Lung (tissue), 12 donors: Measurements from ENCODE around the gene C19orf67. TPM values are rescaled to one million over a fixed set of nuclear protein-coding genes. Genes with fewer than 3 reads are reported as not detected.

Experiments used
- ATAC-seq: fragments of 200-7000 bp; cut with Tn5 transposase; one replicate; pipeline ENCODE4 v1.9.1; 2020; ENCODE audit warnings: moderate number of reproducible peaks; ENCODE audit not compliant: insufficient read depth, low FRiP score
- DNase-seq, 3 donors: peaks; one replicate each; pipeline ENCODE4 v3.0.0-alpha.2; 2013 to 2017
- H3K27ac ChIP-seq, 2 donors: one replicate each; pipeline ENCODE4 v1.5.1; 2013; ENCODE audit warnings: mild to moderate bottlenecking in 2 of 2, moderate library complexity in 2 of 2, control low read depth in 1 of 2, inconsistent platforms in 1 of 2, low read depth in 1 of 2, low read length in 1 of 2
- H3K27me3 ChIP-seq, 3 donors: one replicate each; pipeline ENCODE4 v1.5.1; 2013; ENCODE audit warnings: low read length in 2 of 3; ENCODE audit not compliant: control insufficient read depth in 3 of 3, insufficient read depth in 3 of 3
- H3K36me3 ChIP-seq, 4 donors: one replicate each; pipeline ENCODE4 v1.5.1; 2013; ENCODE audit warnings: low read length in 4 of 4, mild to moderate bottlenecking in 1 of 4, moderate library complexity in 1 of 4; ENCODE audit not compliant: control insufficient read depth in 4 of 4, insufficient read depth in 4 of 4
- H3K4me1 ChIP-seq, 5 donors: one replicate each; pipeline ENCODE4 v1.5.1; 2013; ENCODE audit warnings: low read length in 5 of 5, mild to moderate bottlenecking in 2 of 5, moderate library complexity in 1 of 5; ENCODE audit not compliant: control insufficient read depth in 5 of 5, insufficient read depth in 5 of 5
- H3K4me3 ChIP-seq: one replicate; pipeline ENCODE4 v1.5.1; 2013; ENCODE audit warnings: mild to moderate bottlenecking, control low read depth, moderate library complexity
- H3K9ac ChIP-seq, 2 donors: one replicate each; pipeline ENCODE4 v1.5.1; 2013; ENCODE audit warnings: low read length in 2 of 2, control low read depth in 1 of 2; ENCODE audit not compliant: insufficient read depth in 1 of 2
- H3K9me3 ChIP-seq, 4 donors: one replicate each; pipeline ENCODE4 v1.5.1; 2013; ENCODE audit warnings: low read length in 3 of 4, mild to moderate bottlenecking in 1 of 4, moderate library complexity in 1 of 4; ENCODE audit not compliant: control insufficient read depth in 4 of 4, insufficient read depth in 3 of 4
- WGBS, 2 donors: extraction: QIAGEN DNeasy Blood & Tissue Kit; methylation state at CpG; one replicate each; pipeline ENCODE4 v1.1.7; 2013; 5-methylcytosine and 5-hydroxymethylcytosine counted together
- polyA plus RNA-seq, 2 donors: library from polyadenylated mRNA; stranded (reverse); fragments of 200-250 nt; gene quantifications; one replicate each; pipeline ENCODE4 v1.2.1, GENCODE V29; 2013
- total RNA-seq, 2 donors: library from RNA; depleted of rRNA in 1 of 2; stranded (reverse); fragments of >200 nt in 1 of 2; gene quantifications; one replicate each; pipeline ENCODE4 v1.2.1, GENCODE V29; 2014 to 2021
- TF ChIP-seq, protein P1 (sequence below): IDR thresholded peaks from 2 replicates; pipeline ENCODE4 v1.5.1; 2012; ENCODE audit warnings: mild to moderate bottlenecking; ENCODE audit errors: control extremely low read depth, extremely low read depth
- donor health status: control.
- donor health status: control.
- donor health status: Bipolar disorder and iron deficiency.
- donor health status: healthy.
- donor health status: DM: yes; HTN: yes; CAD: no.

C19orf67 gene
- total and polyA plus RNA-seq, 4 donors: 0.37 to 1.0 (median 0.38) TPM; not detected in 1

DNA sequence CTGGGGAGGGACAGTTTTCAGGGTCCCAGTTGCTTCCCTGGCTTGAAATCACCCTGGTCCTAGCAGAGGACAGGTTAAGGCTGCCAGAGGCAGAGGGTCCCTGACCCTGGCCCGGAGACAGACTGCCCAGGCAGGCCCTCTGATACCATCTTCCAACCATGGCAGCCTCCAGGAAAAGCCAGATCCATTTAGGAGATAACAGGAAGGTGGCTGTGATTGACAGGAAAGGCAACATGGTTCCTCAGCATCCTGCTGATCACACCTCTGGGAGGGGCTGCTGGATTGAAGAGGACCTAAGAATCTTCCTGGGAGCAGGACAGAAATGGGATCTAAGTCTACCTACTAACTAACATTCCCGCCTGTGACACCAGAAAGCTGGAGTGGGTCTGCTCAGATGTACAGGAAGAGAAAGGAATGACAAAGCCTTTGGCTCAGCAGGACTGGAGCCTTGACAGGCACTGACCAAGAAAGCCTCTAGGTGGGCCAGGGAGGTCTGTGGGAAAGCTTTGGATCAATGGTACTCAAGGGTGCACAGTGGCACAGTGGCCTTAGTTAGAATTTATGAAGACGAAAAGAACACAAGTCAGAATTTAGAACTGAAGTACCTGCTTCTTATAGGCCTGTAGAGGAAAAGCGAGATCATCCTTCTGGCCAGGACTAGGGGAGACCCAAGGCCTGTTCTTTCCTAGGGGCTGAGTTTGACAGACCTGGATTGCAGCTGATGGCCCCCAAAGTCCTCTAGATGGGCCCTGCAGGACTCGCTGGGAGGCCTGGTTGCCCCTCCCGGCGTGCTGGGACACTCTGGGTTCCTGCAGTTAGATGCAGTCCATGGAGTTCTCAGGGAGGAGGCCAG lies 34.3 kb upstream of the C19orf67 start:
- TF ChIP-seq, protein P1, sequence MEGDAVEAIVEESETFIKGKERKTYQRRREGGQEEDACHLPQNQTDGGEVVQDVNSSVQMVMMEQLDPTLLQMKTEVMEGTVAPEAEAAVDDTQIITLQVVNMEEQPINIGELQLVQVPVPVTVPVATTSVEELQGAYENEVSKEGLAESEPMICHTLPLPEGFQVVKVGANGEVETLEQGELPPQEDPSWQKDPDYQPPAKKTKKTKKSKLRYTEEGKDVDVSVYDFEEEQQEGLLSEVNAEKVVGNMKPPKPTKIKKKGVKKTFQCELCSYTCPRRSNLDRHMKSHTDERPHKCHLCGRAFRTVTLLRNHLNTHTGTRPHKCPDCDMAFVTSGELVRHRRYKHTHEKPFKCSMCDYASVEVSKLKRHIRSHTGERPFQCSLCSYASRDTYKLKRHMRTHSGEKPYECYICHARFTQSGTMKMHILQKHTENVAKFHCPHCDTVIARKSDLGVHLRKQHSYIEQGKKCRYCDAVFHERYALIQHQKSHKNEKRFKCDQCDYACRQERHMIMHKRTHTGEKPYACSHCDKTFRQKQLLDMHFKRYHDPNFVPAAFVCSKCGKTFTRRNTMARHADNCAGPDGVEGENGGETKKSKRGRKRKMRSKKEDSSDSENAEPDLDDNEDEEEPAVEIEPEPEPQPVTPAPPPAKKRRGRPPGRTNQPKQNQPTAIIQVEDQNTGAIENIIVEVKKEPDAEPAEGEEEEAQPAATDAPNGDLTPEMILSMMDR: no peak
- Histone ChIP-seq H3K4me3 (no peak overlapping the region), H3K36me3 (peaks cover 0 to 5% (median 0%) of the 10 kb centered on the region in 4 donors), H3K9ac (no peak overlapping the region), H3K27ac (peak overlapping the region; percentile 95), H3K27me3 (no peaks in the 10 kb centered on the region), H3K9me3 (no peaks in the 10 kb centered on the region), H3K4me1 (peaks cover 5 to 29% (median 17%) of the 10 kb centered on the region in 5 donors)
- DNase-seq (no peak), ATAC-seq (no peak)
- WGBS, 2 donors: 86 to 94% methylated on average over 7 of the region's 7 CpGs

- no peaks in the 10 kb centered on the region for H3K9me3 ChIP-seq
- DNase-seq (no peak), ATAC-seq (no peak)
- TF ChIP-seq, protein P1: no peak
- H3K36me3 ChIP-seq: peaks cover 0 to 2% (median 0%) of the 10 kb centered on the region in 4 donors
- no peaks in the 10 kb centered on the region for H3K27me3 ChIP-seq
- H3K27ac ChIP-seq: peak overlapping the region; percentile 95
- WGBS, 2 donors: 24 to 37% methylated on average over 3 of the region's 3 CpGs
- no peak overlapping the region for H3K4me3 ChIP-seq
- H3K9ac ChIP-seq: peak overlapping the region in 1 of 2 donors; percentile 67
- H3K4me1 ChIP-seq: peaks cover 5 to 31% (median 17%) of the 10 kb centered on the region in 5 donors
These were observed 33.6 kb upstream of the C19orf67 start for GRCh38 chr19:14119146-14119545.

DNA sequence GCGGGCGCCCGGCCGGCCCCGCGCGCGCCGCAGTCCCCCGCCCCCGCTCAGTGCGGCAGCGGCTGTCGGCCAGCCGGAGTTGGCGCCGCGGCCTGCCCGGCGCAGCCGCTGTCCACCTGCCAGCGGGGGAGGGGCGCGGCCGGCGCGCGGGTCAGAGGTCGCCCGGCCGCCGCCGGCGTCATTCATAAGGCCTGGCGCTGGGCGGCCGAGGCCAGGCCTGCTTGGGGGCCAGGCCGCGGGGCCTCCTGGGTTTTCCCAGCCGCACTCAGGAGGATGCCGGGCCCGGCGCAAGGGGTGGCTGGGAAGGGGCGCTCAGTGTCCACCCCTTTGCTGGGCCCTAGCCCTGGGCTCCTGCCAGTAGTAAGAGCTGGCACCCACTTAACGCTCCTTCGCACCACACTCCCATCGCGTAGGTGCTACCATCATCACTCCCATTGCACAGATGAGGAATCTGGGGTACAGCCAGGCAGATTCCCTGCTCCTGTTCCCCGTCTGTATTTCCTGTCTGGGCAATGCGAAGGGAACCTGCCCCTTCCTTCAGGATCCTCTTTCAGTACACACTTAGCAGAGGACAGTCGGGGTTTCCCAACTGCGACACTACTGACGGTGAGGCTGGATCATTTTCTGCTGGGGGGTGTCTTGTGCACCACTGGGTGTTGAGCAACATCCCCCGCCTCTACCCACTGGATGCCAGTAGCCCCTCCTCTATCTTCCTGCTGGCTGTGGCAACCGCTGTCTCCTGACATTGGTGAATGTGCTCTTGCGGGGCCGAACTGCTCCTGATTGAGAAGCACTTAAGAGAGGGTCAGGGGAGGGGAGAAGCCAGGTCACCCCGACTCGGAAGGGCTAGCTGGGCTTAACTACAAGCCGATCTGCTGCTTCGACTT lies 32.8 kb upstream of the C19orf67 start:
- ATAC-seq: peak; percentile 8
- DNase-seq: peak; percentile 63 to 77 (median 66)
- no peaks in the 10 kb centered on the region for H3K27me3 ChIP-seq
- H3K4me1 ChIP-seq: peaks cover 6 to 38% (median 19%) of the 10 kb centered on the region in 5 donors
- TF ChIP-seq, protein P1: no peak
- H3K9ac ChIP-seq: peak overlapping the region; percentile 37 to 67
- no peak overlapping the region for H3K4me3 ChIP-seq
- H3K9me3 ChIP-seq: no peaks in the 10 kb centered on the region
- peak overlapping the region; percentile 95 for H3K27ac ChIP-seq
- peaks cover 0 to 2% (median 0%) of the 10 kb centered on the region in 4 donors for H3K36me3 ChIP-seq
- WGBS, 2 donors: 2% methylated on average over 55 to 61 of the region's 61 CpGs
